HCT116 (cell line): ENCODE measurements around the gene CLIP2. TPM values are rescaled to one million over a fixed set of nuclear protein-coding genes. Genes with fewer than 3 reads are reported as not detected.

Experiments
- ATAC-seq: fragments of 200-7000 bp; cut with Tn5 transposase; 2 replicates; pipeline ENCODE4 v1.9.1; 2020; ENCODE audit warnings: mild to moderate bottlenecking, moderate library complexity
- BruUV-seq: library from RNA; stranded (reverse); fragments of 400-500 nt; replicated peaks from 2 replicates; lab custom pipeline; 2021; lab: Mats Ljungman, UMichigan
- CTCF ChIA-PET: fragments of 300-600 bp; sonication (Branson Sonifier 250); formaldehyde crosslinking; loops from one replicate; lab custom pipeline; 2021; ENCODE audit warnings: antibody characterized with exemption; lab: Charles Lee
- POLR2A ChIA-PET: fragments of 300-600, 350-600 bp; sonication (Branson Sonifier 250); formaldehyde crosslinking; loops from one replicate; lab custom pipeline; 2021; ENCODE audit warnings: antibody characterized with exemption; lab: Charles Lee
- RAD21 ChIA-PET, 2 experiments: fragments of 300-600 bp; sonication (Branson Sonifier 250); formaldehyde crosslinking; loops; one replicate each; lab custom pipeline; 2023; ENCODE audit warnings: low total read pairs in 2 of 2; ENCODE audit not compliant: uncharacterized antibody in 2 of 2, unreplicated experiment in 2 of 2, low non-redundant PET in 1 of 2; lab: Charles Lee
- DNase-seq: peaks from one replicate; pipeline ENCODE4 v3.0.0-alpha.2; 2010; ENCODE audit warnings: low read depth, low spot score
- H2AFZ ChIP-seq: fragments of 200-600 bp; shearing (Covaris generic), sonication (generic); 2 replicates; pipeline ENCODE4 v1.6.1; 2017; ENCODE audit warnings: low read depth, mixed run types, mixed read lengths, antibody characterized with exemption, low read length; ENCODE audit not compliant: poor library complexity, severe bottlenecking
- H3K27ac ChIP-seq: 2 replicates; pipeline ENCODE4 v1.5.1; 2012; ENCODE audit warnings: low read depth, low read length
- H3K27me3 ChIP-seq: fragments of 200-600 bp; sonication (generic); 2 replicates; pipeline ENCODE4 v1.6.1; 2016; ENCODE audit warnings: mixed run types, low read length, mixed read lengths; ENCODE audit not compliant: insufficient read depth
- H3K36me3 ChIP-seq, 2 experiments: fragments of 200-500 bp in 1 of 2; fragments of 200-600 bp in 1 of 2; sonication (Bioruptor generic) in 1 of 2; sonication (generic) in 1 of 2; 2 replicates each; pipeline versions ENCODE4 v1.5.1 to v1.6.1; 2014 to 2016; ENCODE audit warnings: low read length in 2 of 2, inconsistent platforms in 1 of 2, mixed read lengths in 1 of 2, mixed run types in 1 of 2; ENCODE audit not compliant: insufficient read depth in 2 of 2, control insufficient read depth in 1 of 2
- H3K4me1 ChIP-seq, 2 experiments: fragments of 200-600 bp in 1 of 2; sonication (generic) in 1 of 2; 2 replicates each; pipeline versions ENCODE4 v1.5.1 to v1.6.1; 2012 to 2017; ENCODE audit warnings: low read length in 2 of 2, inconsistent platforms in 1 of 2, mild to moderate bottlenecking in 1 of 2, mixed read lengths in 1 of 2, mixed run types in 1 of 2, moderate library complexity in 1 of 2; ENCODE audit not compliant: insufficient read depth in 2 of 2, control insufficient read depth in 1 of 2
- H3K4me2 ChIP-seq: fragments of 200-600 bp; sonication (generic); 2 replicates; pipeline ENCODE4 v1.6.1; 2017; ENCODE audit warnings: mixed run types, low read length, mixed read lengths
- H3K4me3 ChIP-seq, 2 experiments: fragments of 200-600 bp in 1 of 2; sonication (generic) in 1 of 2; replicated peaks in 1 of 2; 2 replicates each; pipeline ENCODE4 v1.5.1; 2011 to 2016; ENCODE audit warnings: low read length in 2 of 2, control low read depth in 1 of 2, low read depth in 1 of 2, mild to moderate bottlenecking in 1 of 2, mixed read lengths in 1 of 2, mixed run types in 1 of 2
- H3K79me2 ChIP-seq: fragments of 200-600 bp; sonication (generic); 2 replicates; pipeline ENCODE4 v1.6.1; 2017; ENCODE audit warnings: mild to moderate bottlenecking, mixed run types, low read length, moderate library complexity, mixed read lengths; ENCODE audit not compliant: insufficient read depth
- H3K9ac ChIP-seq: fragments of 200-600 bp; sonication (generic); 2 replicates; pipeline ENCODE4 v1.6.1; 2016; ENCODE audit warnings: low read length, mixed read lengths
- H3K9me2 ChIP-seq: fragments of 200-600 bp; sonication (generic), shearing (Covaris generic); 2 replicates; pipeline ENCODE4 v1.6.1; 2017; ENCODE audit warnings: mixed run types, mild to moderate bottlenecking, moderate library complexity; ENCODE audit not compliant: insufficient read depth
- H3K9me3 ChIP-seq, 2 experiments: fragments of 200-500 bp in 1 of 2; fragments of 200-600 bp in 1 of 2; sonication (Bioruptor generic) in 1 of 2; sonication (generic) in 1 of 2; 2 replicates each; pipeline ENCODE4 v1.6.1; 2014 to 2017; ENCODE audit warnings: low read length in 2 of 2, mixed read lengths in 2 of 2, inconsistent platforms in 1 of 2, low read depth in 1 of 2, mild to moderate bottlenecking in 1 of 2, mixed run types in 1 of 2, moderate library complexity in 1 of 2; ENCODE audit not compliant: control insufficient read depth in 1 of 2, insufficient read depth in 1 of 2
- H4K20me1 ChIP-seq: fragments of 200-600 bp; sonication (generic), shearing (Covaris generic); 2 replicates; pipeline ENCODE4 v1.6.1; 2017; ENCODE audit warnings: mixed run types, mild to moderate bottlenecking, moderate library complexity; ENCODE audit not compliant: insufficient read depth
- CBX3 ChIP-seq: IDR thresholded peaks from 2 replicates; pipeline ENCODE4 v1.6.1; 2012; ENCODE audit warnings: low read depth
- EGR1 ChIP-seq: IDR thresholded peaks from 2 replicates; pipeline ENCODE4 v1.6.1; 2012; ENCODE audit warnings: low read depth
- ELF1 ChIP-seq: IDR thresholded peaks from 2 replicates; pipeline ENCODE4 v1.6.1; 2012; ENCODE audit warnings: low read depth, borderline replicate concordance
- FOSL1 ChIP-seq: IDR thresholded peaks from 2 replicates; pipeline ENCODE4 v1.6.1; 2012; ENCODE audit warnings: low read depth
- RAD21 ChIP-seq: IDR thresholded peaks from 2 replicates; pipeline ENCODE4 v1.6.1; 2012; ENCODE audit warnings: low read depth, mild to moderate bottlenecking
- SP1 ChIP-seq: IDR thresholded peaks from 2 replicates; pipeline ENCODE4 v1.6.1; 2012; ENCODE audit warnings: low read depth
- SRF ChIP-seq: IDR thresholded peaks from 2 replicates; pipeline ENCODE4 v1.6.1; 2012; ENCODE audit warnings: low read depth
- TCF7L2 ChIP-seq: IDR thresholded peaks from 2 replicates; pipeline ENCODE4 v1.7.0; 2011; ENCODE audit warnings: borderline replicate concordance, inconsistent platforms; ENCODE audit not compliant: insufficient read depth, insufficient read length; ENCODE audit errors: extremely low read depth
- YY1 ChIP-seq: IDR thresholded peaks from 2 replicates; pipeline ENCODE4 v1.6.1; 2011; ENCODE audit warnings: low read length, low read depth, moderate library complexity, mild to moderate bottlenecking; ENCODE audit not compliant: insufficient replicate concordance; ENCODE audit errors: extremely low read depth
- intact Hi-C: fragments of 100-400 bp; cut with micrococcal nuclease; formaldehyde crosslinking; loops from 2 replicates; pipeline ENCODE4 v1.10.0; 2022
- total RNA-seq: library from RNA; stranded (reverse); gene quantifications from one replicate; pipeline ENCODE4 v1.2.1, GENCODE V29; 2021; ENCODE audit not compliant: unreplicated experiment
- TF ChIP-seq, protein P1 (sequence below): IDR thresholded peaks from 2 replicates; pipeline ENCODE4 v1.6.1; 2011; ENCODE audit warnings: mild to moderate bottlenecking, low read length, moderate library complexity; ENCODE audit not compliant: insufficient replicate concordance; ENCODE audit errors: extremely low read depth
- TF ChIP-seq, protein P2 (sequence below): IDR thresholded peaks from 2 replicates; pipeline ENCODE4 v1.6.1; 2012

CLIP2 gene
- total RNA-seq, 1 experiment from 2014 or later, result 40.1 TPM

DNA sequence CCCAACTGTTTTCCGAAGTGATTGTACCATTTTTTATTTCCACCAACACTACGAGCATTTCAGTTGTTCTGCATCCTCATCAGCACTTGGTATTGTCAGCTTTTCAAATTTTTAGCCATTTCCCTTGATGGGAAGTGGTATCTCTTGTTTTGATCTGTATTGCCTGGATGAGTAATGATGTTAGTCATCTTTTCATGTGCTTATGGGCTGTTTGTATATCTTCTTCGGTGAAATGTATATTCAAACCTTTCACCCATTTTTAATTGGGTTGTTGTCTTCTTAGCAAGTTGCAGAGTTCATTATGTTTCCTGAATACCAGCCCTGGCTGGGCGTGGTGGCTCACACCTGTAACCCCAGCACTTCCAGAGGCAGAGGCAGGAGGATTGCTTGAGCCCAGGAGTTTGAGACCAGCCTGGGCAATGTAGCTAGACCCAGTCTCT, 22.1 kb downstream of the CLIP2 start:
- Histone ChIP-seq H4K20me1 (no peaks in the 10 kb centered on the region), H3K4me1 (peaks cover 58 to 77% of the 10 kb centered on the region in 2 experiments), H3K4me3 (0 out of 4 replicates have a peak overlapping the region, but pooled peaks of 1 of the 2 experiments have one; percentile 7), H3K27ac (peak overlapping the region; percentile 90), H3K36me3 (no peaks in the 10 kb centered on the region), H3K9ac (no peak overlapping the region; the same call in 1 of the 2 replicates), H3K4me2 (peak overlapping the region; percentile 97), H3K27me3 (no peaks in the 10 kb centered on the region), H3K9me3 (no peaks in the 10 kb centered on the region), H3K79me2 (peaks cover 35% of the 10 kb centered on the region), H2AFZ (no peak overlapping the region), H3K9me2 (no peaks in the 10 kb centered on the region)
- DNase-seq (peak; percentile 29), ATAC-seq (peak; percentile 29)
- intact Hi-C loops, result no loop called here
- CTCF ChIA-PET, result no interaction called here
- RAD21 ChIA-PET, result no interaction called here
- TF ChIP-seq FOSL1 (peak; percentile 76), CBX3 (peak; percentile 85; the same call in 1 of the 2 replicates), RAD21 (no peak), EGR1 (no peak), YY1 (no peak), ELF1 (no peak), SP1 (peak; percentile 59), TCF7L2 (no peak), SRF (no peak)
- TF ChIP-seq, protein P1, sequence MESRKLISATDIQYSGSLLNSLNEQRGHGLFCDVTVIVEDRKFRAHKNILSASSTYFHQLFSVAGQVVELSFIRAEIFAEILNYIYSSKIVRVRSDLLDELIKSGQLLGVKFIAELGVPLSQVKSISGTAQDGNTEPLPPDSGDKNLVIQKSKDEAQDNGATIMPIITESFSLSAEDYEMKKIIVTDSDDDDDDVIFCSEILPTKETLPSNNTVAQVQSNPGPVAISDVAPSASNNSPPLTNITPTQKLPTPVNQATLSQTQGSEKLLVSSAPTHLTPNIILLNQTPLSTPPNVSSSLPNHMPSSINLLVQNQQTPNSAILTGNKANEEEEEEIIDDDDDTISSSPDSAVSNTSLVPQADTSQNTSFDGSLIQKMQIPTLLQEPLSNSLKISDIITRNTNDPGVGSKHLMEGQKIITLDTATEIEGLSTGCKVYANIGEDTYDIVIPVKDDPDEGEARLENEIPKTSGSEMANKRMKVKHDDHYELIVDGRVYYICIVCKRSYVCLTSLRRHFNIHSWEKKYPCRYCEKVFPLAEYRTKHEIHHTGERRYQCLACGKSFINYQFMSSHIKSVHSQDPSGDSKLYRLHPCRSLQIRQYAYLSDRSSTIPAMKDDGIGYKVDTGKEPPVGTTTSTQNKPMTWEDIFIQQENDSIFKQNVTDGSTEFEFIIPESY, result no peak
- TF ChIP-seq, protein P2, sequence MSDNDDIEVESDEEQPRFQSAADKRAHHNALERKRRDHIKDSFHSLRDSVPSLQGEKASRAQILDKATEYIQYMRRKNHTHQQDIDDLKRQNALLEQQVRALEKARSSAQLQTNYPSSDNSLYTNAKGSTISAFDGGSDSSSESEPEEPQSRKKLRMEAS, result no peak
- no TSS peak for BruUV-seq
- POLR2A ChIA-PET, result no interaction called here
